GM21528 (cell line): ENCODE measurements around the gene KRTAP10-9.
"Not testable (repeated sequence)": the region's sequence is repeated elsewhere in the genome, so short reads cannot be mapped to it uniquely, and the experiment has no call there.

Experiments used
- ATAC-seq: cut with Tn5 transposase; IDR thresholded peaks from one replicate; pipeline ENCODE4 v1.9.1; 2021; ENCODE audit warnings: mild to moderate bottlenecking, moderate library complexity; ENCODE audit not compliant: unreplicated experiment, low FRiP score

The KRTAP10-9 gene

GRCh38 chr21:44613386-44614155 lies 13.3 kb upstream of the KRTAP10-9 start:
- no peak for ATAC-seq

DNA sequence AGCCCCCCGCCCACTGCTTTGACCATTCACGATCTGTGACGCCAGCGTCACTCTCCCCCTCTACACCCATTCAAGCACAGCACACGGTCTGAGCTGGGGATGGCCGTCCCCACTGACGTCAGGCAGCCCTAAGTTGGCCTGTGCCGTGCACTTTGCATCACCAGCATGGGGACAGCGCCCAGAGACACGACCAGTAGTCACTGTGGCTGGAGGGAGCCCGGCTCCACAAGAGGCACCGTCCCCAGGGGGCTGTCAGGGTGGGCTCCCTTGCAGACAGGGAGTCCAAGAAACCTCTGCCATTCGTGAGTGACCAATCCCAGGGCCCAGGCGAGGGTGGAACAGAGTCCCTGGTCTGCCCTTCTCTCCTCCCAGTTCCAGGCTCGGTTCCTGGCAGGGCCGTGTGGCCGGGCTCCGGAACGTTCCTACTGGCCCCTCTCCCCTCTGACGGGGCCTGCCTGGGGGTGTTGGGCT lies 12.7 kb upstream of the KRTAP10-9 start:
- no peak for ATAC-seq

DNA sequence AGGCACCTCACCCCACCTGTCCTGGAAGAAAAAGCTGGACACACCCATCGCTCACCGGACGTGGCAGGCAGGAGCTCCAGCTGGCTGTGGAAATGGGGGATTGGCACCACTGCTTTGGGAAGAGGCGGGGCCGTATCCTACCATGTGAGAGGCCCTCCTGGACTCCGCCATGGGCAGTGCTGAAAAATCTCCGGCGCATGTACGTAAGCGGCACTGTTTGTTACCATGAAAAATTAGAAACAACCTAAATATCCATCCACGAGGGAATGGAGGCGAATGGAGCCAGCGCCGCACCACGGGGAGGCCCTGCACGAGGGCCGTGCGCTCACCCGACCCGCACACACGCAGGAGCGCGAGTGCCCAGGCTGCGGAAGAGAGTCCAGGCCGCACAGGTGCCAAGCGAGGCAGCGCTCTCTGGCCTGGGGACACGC lies 11.9 kb upstream of the KRTAP10-9 start:
- no peak for ATAC-seq

- no peak for ATAC-seq
These were observed 11.4 kb upstream of the KRTAP10-9 start for GRCh38 chr21:44615466-44615865.

DNA sequence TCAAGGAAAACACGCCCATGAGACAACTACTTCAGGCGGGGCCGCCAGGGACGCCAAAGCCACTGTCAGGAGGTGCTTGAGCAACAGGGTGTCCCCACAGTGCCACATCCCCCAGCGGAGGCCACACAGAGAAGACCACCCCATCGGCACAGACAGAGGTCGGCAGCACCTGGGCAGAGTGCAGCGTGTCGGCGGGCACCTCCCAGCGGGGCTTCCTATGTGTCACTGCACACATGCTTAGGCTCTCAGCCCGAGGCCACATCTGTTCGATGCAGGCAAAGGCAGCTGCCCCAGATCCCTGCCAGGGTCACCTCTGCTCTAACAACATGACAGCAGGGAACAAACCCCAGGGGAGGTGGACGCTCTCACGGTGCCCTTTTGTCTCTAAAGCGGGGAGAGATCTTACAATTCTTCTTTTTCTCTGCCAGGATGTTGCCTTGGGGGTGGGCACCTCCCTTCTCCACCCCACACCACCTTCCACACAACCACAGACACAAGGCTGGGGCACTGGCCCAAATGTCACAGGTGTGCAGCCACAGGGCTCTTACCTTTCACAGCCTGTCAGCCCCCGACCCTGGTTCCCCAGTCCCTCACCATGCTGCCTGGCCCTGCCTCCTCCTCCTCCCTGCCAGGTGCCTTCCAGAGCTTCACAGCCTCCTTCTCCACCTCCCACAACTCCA lies 10.8 kb upstream of the KRTAP10-9 start:
- no peak for ATAC-seq

DNA sequence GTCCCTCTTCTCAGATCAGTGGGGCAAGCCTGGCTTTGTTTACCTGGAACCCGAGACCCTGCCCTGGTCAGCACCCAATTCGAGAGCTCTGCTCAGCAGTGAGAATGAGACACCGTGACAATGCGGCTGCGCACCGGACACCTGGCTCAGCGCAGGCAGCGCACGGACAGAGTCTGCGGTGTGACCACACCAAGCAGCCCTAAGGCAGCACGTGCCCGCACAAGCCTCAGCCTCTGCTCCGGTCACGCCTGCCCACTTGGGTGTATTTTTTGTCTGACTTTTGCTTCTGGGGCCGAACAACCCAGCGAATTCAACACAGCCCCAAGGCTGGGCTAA lies 10.3 kb upstream of the KRTAP10-9 start:
- ATAC-seq, result no peak

GRCh38 chr21:44617071-44617501 lies 9.8 kb upstream of the KRTAP10-9 start:
- ATAC-seq, result no peak

- no peak for ATAC-seq
These were observed 8.4 kb upstream of the KRTAP10-9 start for GRCh38 chr21:44618504-44618903.

DNA sequence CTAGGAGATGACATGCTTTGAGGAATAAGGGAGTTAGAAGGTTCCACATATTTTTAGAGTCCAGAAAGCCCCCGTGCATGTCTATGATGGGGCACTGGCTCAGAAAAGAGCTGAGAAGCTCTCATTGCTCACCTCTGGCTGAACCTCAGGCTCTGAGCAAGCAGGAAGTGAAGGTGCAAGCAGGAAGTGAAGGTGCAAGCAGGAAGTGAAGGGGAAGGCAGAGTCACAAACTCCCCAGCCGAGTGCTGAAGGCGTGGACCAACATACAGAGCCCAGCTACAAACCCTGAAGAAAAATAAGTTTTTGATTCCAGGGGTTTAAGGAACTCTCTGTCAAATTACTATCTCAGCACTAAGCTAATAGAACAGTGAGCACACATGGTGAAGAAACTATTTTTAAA lies 8.0 kb upstream of the KRTAP10-9 start:
- no peak for ATAC-seq

GRCh38 chr21:44619886-44620285 lies 7.0 kb upstream of the KRTAP10-9 start:
- ATAC-seq, result no peak

DNA sequence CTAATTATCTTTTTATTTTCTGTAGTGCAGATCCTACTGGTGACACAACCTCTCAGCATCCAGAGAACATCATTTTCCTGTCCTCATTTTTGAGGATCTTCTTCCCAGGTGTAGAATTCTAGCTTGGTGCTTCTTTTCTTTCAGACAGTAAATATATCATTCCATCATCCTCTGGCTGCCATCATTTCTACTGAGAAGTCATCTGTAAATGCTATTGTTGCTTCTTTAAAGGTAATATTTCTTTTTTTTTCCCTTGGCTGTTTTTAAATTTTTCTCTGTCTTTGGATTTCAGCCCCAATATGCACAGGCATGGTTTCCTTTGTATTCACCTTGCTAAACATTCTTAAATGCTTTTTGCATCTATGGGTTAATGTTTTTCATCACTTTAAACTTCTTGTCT lies 3.3 kb upstream of the KRTAP10-9 start:
- no peak for ATAC-seq

- ATAC-seq, result no peak
These were observed 1.1 kb upstream of the KRTAP10-9 start for GRCh38 chr21:44625756-44626155.

- ATAC-seq, result no peak
These were observed 631 bp upstream of the KRTAP10-9 start for GRCh38 chr21:44626262-44626661.

GRCh38 chr21:44627181-44627822 lies 409 bp downstream of the KRTAP10-9 start:
- ATAC-seq, result not testable (repeated sequence)

- ATAC-seq, result not testable (repeated sequence)
These were observed 939 bp downstream of the KRTAP10-9 start for GRCh38 chr21:44627831-44628233.

DNA sequence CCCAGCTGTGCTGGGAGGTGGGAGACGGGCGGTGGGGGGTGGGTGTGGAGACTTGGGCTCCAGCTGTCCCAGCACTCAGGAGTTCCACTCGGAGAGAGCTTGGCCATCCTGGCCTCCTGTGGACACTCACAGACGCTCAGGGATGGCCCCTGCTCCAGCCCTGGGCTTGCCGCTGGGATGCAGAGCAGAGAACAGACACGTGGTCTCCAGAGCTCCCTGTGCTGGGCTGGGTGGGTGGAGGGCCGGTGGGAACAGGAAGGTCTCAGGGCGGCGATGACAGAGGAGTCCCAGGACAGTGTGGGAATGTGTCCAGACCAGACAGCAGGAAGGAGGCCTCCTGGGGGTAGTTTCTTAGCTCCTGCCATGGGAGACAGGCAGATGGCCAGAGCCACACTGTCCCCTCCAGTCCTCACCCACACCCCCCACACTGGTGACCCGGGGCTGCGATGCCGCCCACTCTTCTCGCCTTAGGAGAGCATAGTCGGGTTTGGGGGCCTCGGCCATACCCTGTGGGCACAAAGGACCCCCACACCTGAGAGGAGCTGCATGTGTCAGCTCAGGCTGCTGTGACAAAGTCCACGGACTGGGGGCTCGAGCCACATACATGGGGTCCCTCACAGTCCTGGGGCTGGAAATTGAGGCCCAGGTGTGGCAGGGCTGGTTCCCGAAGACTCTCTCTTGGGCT lies 2.0 kb downstream of the KRTAP10-9 start:
- ATAC-seq, result no peak

GRCh38 chr21:44630440-44630839 lies 3.5 kb downstream of the KRTAP10-9 start:
- ATAC-seq, result no peak

DNA sequence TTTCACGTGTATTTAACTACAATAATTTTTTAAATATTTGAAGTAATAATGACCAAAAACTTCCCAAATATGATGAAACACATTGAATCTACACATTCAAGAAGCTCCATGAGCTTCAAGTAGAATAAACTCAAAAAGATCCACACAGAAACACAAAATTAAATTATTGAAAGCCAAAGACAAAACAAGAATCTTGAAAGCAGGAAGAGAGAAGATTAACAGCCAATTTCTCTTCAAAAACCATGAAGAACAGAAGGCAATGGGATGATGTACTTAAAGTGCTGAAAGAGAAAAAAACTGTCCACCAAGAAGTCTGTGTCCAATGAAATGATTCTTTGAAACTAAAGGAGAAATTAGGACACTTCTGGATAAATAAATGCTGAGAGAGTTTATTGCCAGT lies 5.2 kb downstream of the KRTAP10-9 start:
- ATAC-seq, result no peak

DNA sequence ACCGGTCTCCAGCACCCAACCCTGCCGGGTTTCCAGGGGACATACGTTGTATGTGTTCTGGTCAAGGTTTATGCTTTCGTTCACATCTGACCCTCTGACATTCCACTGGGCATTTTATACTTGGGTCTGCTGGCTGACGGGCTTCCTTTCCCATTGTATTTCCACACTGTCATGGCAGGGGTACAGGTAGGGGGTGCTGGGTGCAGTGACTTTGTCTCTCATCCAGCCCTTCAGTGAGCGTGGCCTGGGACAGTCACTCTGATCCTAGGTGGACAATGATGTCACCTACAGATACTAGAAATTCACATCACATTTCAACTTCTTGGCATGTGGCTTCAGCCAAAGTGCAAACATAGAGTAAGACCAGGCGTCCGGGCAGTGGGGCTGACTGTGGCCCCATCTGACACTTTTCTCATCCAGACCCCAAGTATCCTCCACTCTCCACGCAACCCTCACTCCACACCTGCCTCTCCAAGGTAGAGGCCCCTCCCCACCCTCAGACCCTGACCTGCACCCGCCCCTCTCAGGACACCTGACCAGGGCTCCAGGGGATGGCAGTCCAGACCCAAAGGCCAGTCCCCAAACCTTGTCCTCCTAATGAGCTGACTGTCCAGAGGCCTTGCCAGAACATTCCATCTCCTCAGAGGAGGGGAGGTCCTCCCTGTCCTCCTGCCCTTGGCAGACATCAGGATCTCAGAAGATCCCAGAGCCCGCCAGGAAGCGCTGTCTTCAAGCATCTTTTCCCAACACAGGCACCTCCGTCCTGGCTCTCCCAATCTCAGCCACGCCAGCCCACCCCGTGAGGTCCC lies 9.5 kb downstream of the KRTAP10-9 start:
- no peak for ATAC-seq
